Measurements from ENCODE around the gene MRPS26. TPM values are rescaled to one million over a fixed set of nuclear protein-coding genes. Genes with fewer than 3 reads are reported as not detected.
"Not testable (repeated sequence)": the region's sequence is repeated elsewhere in the genome, so short reads cannot be mapped to it uniquely, and the experiment has no call there.

The MRPS26 gene
- total and polyA plus RNA-seq, 11 donors = 36.5 to 111 (median 52.4) TPM

GRCh38 chr20:3071610-3072529 lies 26.0 kb downstream of the MRPS26 start, which contains the start of gene OXT:
Gene OXT (plus strand): TSS chr20:3071620. CDS start chr20:3071656, 36 bp downstream.
- whole genome bisulfite sequencing, 4 donors = 9 to 27% (median 15%) methylated on average over 35 to 95 of the region's 95 CpGs
- peak; percentile 40 to 80 (median 56) for DNase-seq

GRCh38 chr20:3072530-3073250 lies 26.8 kb downstream of the MRPS26 start:
- no peak overlapping the region for H3K27ac ChIP-seq
- peaks cover 0 to 25% (median 15%) of the 10 kb centered on the region in 9 donors for H3K27me3 ChIP-seq
- no peak for DNase-seq
- intact Hi-C loops (cut with DNase I) = no loop called here
- no peak for ATAC-seq
- no peaks in the 10 kb centered on the region for H3K36me3 ChIP-seq
- 71 to 83% (median 78%) methylated on average over 22 of the region's 22 CpGs for WGBS, 4 donors
- no peaks in the 10 kb centered on the region for H3K9me3 ChIP-seq
- TF ChIP-seq POLR2A (IDR thresholded peaks at IDR 0.05) (no peak), CTCF (IDR thresholded peaks at IDR 0.05) (no peak)
- H3K4me1 ChIP-seq = peaks cover 0 to 13% (median 5%) of the 10 kb centered on the region in 12 donors
- H3K4me3 ChIP-seq = peak overlapping the region in 9 of 12 donors; percentile 42 to 74 (median 61)

More at GRCh38 chr20:3071610-3072529, 26.0 kb downstream of the MRPS26 start, which contains the start of gene OXT:
- peak within 1 kb of the TSS in 1 of 12 donors; percentile 0 for H3K27ac ChIP-seq
- H3K27me3 ChIP-seq = peaks cover 0 to 25% (median 15%) of the 10 kb centered on the region in 9 donors
- TF ChIP-seq POLR2A (IDR thresholded peaks at IDR 0.05) = no peak
- TF ChIP-seq CTCF (IDR thresholded peaks at IDR 0.05) = no peak
- H3K36me3 ChIP-seq = no peaks in the 10 kb centered on the region
- ATAC-seq = peak in 3 of 4 donors; percentile 72 to 90 (median 79)
- no peaks in the 10 kb centered on the region for H3K9me3 ChIP-seq
- peak within 1 kb of the TSS; percentile 15 to 74 (median 56) for H3K4me3 ChIP-seq
- intact Hi-C loops (cut with DNase I) = no loop called here
- peaks cover 0 to 13% (median 5%) of the 10 kb centered on the region in 12 donors for H3K4me1 ChIP-seq

- DNase-seq; intact Hi-C loops (cut with DNase I); H3K36me3 ChIP-seq; H3K4me3 ChIP-seq; ATAC-seq; H3K27ac ChIP-seq; H3K9me3 ChIP-seq: not testable (repeated sequence)
- Histone ChIP-seq H3K4me1 (peaks cover 0 to 13% (median 5%) of the 10 kb centered on the region in 12 donors), H3K27me3 (peaks cover 0 to 25% (median 15%) of the 10 kb centered on the region in 9 donors)
- 89 to 97% (median 92%) methylated on average over 8 of the region's 8 CpGs for WGBS, 4 donors
These were observed 27.4 kb downstream of the MRPS26 start for GRCh38 chr20:3073251-3073643.

- ATAC-seq = no peak
- intact Hi-C loops (cut with DNase I) = no loop called here
- no peak overlapping the region for H3K4me3 ChIP-seq
- H3K27ac ChIP-seq = no peak overlapping the region
- no peak for TF ChIP-seq CTCF (IDR thresholded peaks at IDR 0.05)
- no peak for TF ChIP-seq POLR2A (IDR thresholded peaks at IDR 0.05)
- 70 to 87% (median 79%) methylated on average over 6 of the region's 6 CpGs for WGBS, 4 donors
- H3K27me3 ChIP-seq = peaks cover 0 to 33% (median 15%) of the 10 kb centered on the region in 9 donors
- H3K9me3 ChIP-seq = no peaks in the 10 kb centered on the region
- no peaks in the 10 kb centered on the region for H3K36me3 ChIP-seq
- peaks cover 0 to 13% (median 5%) of the 10 kb centered on the region in 12 donors for H3K4me1 ChIP-seq
- DNase-seq = no peak
These were observed 29.0 kb downstream of the MRPS26 start for GRCh38 chr20:3074812-3075211.

GRCh38 chr20:3075315-3075714 lies 29.5 kb downstream of the MRPS26 start:
- intact Hi-C loops (cut with DNase I); ATAC-seq; H3K9me3 ChIP-seq; DNase-seq; H3K4me3 ChIP-seq; H3K36me3 ChIP-seq; H3K27ac ChIP-seq: not testable (repeated sequence)
- 83 to 91% (median 86%) methylated on average over 6 of the region's 6 CpGs for WGBS, 4 donors
- Histone ChIP-seq H3K27me3 (peaks cover 0 to 36% (median 15%) of the 10 kb centered on the region in 9 donors), H3K4me1 (peaks cover 0 to 13% (median 5%) of the 10 kb centered on the region in 12 donors)

All from heart left ventricle (tissue), 16 donors.